Ovary (tissue), 3 donors: ENCODE results near the gene BMPR1A.

Experiments
- POLR2A ChIP-seq: fragments of 450-650 bp; IDR thresholded peaks from one replicate; pipeline ENCODE4 v1.6.1; 2017; ENCODE audit warnings: antibody characterized with exemption, mild to moderate bottlenecking, moderate library complexity
- TF ChIP-seq, protein P1 (sequence below), 3 donors: fragments of 450-650 bp in 2 of 3; fragments of 200-600 bp in 1 of 3; IDR thresholded peaks; one replicate each; pipeline versions ENCODE4 v1.5.1 to v1.8.0; 2016 to 2022; ENCODE audit warnings: antibody characterized with exemption in 3 of 3, mild to moderate bottlenecking in 1 of 3
- donor health status: DM: no; HTN: no; CAD: no.

GRCh38 chr10:86755740-86756510 is 494 bp upstream of the BMPR1A start:
- TF ChIP-seq, protein P1, sequence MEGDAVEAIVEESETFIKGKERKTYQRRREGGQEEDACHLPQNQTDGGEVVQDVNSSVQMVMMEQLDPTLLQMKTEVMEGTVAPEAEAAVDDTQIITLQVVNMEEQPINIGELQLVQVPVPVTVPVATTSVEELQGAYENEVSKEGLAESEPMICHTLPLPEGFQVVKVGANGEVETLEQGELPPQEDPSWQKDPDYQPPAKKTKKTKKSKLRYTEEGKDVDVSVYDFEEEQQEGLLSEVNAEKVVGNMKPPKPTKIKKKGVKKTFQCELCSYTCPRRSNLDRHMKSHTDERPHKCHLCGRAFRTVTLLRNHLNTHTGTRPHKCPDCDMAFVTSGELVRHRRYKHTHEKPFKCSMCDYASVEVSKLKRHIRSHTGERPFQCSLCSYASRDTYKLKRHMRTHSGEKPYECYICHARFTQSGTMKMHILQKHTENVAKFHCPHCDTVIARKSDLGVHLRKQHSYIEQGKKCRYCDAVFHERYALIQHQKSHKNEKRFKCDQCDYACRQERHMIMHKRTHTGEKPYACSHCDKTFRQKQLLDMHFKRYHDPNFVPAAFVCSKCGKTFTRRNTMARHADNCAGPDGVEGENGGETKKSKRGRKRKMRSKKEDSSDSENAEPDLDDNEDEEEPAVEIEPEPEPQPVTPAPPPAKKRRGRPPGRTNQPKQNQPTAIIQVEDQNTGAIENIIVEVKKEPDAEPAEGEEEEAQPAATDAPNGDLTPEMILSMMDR (IDR thresholded peaks at IDR 0.05) = peak in 2 of 3 donors; percentile 10 to 17
- peak; percentile 77 for TF ChIP-seq POLR2A
